Kidney (tissue), 14 donors: ENCODE results near the gene UBAC1. TPM values are rescaled to one million over a fixed set of nuclear protein-coding genes. Genes with fewer than 3 reads are reported as not detected.

ENCODE experiments used
- DNase-seq, 5 donors: peaks; one replicate each; pipeline ENCODE4 v3.0.0-alpha.2; 2013 to 2020
- FAIRE-seq: peaks from 2 replicates; lab custom pipeline; 2012; peaks lifted over from hg19 to GRCh38; lab: Jason Lieb, UNC
- H3K27ac ChIP-seq, 2 donors: one replicate each; pipeline ENCODE4 v1.7.0; 2013; ENCODE audit warnings: low read depth in 2 of 2, low read length in 2 of 2, inconsistent platforms in 1 of 2
- H3K27me3 ChIP-seq: one replicate; pipeline ENCODE4 v1.7.1; 2013; ENCODE audit warnings: low read length, inconsistent platforms; ENCODE audit not compliant: control insufficient read depth, insufficient read depth
- H3K36me3 ChIP-seq, 3 donors: one replicate each; pipeline versions ENCODE4 v1.7.0 to v1.7.1; 2013; ENCODE audit warnings: low read length in 3 of 3, control low read depth in 1 of 3, inconsistent platforms in 1 of 3; ENCODE audit not compliant: insufficient read depth in 3 of 3, control insufficient read depth in 2 of 3
- H3K4me1 ChIP-seq, 3 donors: one replicate each; pipeline versions ENCODE4 v1.7.0 to v1.7.1; 2013; ENCODE audit warnings: low read length in 3 of 3, inconsistent platforms in 1 of 3, low read depth in 1 of 3; ENCODE audit not compliant: control insufficient read depth in 2 of 3, insufficient read depth in 2 of 3
- H3K4me3 ChIP-seq, 3 donors: one replicate each; pipeline versions ENCODE4 v1.7.0 to v1.8.1; 2013; ENCODE audit warnings: low read length in 3 of 3, control low read depth in 1 of 3, inconsistent platforms in 1 of 3
- H3K9ac ChIP-seq, 3 donors: one replicate each; pipeline versions ENCODE4 v1.7.0 to v1.7.1; 2013; ENCODE audit warnings: low read length in 3 of 3, control low read depth in 1 of 3, inconsistent platforms in 1 of 3
- H3K9me3 ChIP-seq, 3 donors: one replicate each; pipeline versions ENCODE4 v1.7.0 to v1.7.1; 2013; ENCODE audit warnings: low read length in 3 of 3, control low read depth in 1 of 3, inconsistent platforms in 1 of 3; ENCODE audit not compliant: control insufficient read depth in 2 of 3, insufficient read depth in 1 of 3
- intact Hi-C: fragments of 100-400 bp; cut with DNase I; formaldehyde crosslinking; loops from one replicate; pipeline ENCODE4 v1.11.1; 2022
- polyA plus RNA-seq: library from polyadenylated mRNA; stranded (reverse); fragments of 350-450 nt; fragmentation: Illumina TruSeq; extraction: RNeasy Lipid Tissue Mini Kit (QIAGEN cat#74804); gene quantifications from one replicate; pipeline ENCODE4 v1.2.3, GENCODE V29; 2014; ENCODE audit warnings: low read depth, low replicate concordance; ENCODE audit not compliant: insufficient read depth
- total RNA-seq: library from RNA; stranded (reverse); fragmentation: NEBNext Ultra II Directional; extraction: Animal tissue kit (Norgen Biotek cat#: 25700); gene quantifications from one replicate; pipeline ENCODE4 v1.2.1, GENCODE V29; 2021
- TF ChIP-seq, protein P1 (sequence below): IDR thresholded peaks from 3 replicates; pipeline ENCODE4 v1.5.1; 2012; ENCODE audit warnings: mild to moderate bottlenecking, moderate library complexity, borderline replicate concordance; ENCODE audit not compliant: insufficient read depth; ENCODE audit errors: extremely low read depth
- donor health status: control.
- donor health status: control.
- donor health status: control.
- donor health status: control.
- donor health status: control.
- donor health status: DM: yes; HTN: yes; CAD: no.
- donor health status: Normal renal cell carcinoma (clear cell type).

The UBAC1 gene
- total and polyA plus RNA-seq, 2 donors from 2014 or later = 40.2 to 52.6 TPM

DNA sequence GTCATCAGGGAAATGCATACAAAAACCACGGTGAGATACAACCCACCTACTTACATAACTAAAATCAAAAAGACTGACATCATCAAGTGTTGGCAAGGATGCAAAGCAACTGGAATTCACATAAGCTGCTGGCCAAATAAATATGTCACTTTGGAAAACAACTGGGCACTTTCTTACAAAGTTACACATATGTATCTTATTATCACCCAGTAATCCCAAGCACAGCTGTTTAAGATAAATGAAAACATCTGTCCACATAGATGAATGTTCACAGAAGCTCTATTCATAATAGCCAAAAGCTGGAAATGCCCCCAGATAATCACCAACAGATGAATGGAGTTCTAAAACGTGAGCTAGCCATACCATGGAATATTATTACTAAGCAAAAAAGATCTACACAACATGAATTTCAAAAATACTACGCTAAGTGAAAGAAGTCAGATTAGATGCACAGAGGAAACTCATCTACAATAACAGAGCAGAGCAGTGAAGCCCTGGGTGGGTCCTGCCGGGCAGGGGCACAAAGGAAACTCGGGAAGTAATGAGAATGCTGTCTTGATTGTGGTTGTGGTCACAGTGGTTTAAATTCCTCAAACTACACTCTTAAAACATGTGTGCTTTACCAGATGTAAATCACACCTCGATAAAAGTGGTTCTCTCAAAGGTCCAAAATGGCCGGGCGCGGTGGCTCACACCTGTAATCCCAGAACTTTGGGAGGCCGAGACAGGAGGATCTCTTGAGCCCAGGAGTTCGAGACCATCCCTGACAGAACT, 62.4 kb downstream of the UBAC1 start:
- no peaks in the 10 kb centered on the region for H3K27me3 ChIP-seq
- H3K27ac ChIP-seq = no peak overlapping the region
- peaks cover 0 to 3% (median 0%) of the 10 kb centered on the region in 3 donors for H3K9me3 ChIP-seq
- no peak overlapping the region for H3K9ac ChIP-seq
- DNase-seq = no peak
- peaks cover 0 to 3% (median 0%) of the 10 kb centered on the region in 3 donors for H3K36me3 ChIP-seq
- intact Hi-C loops = no loop called here
- H3K4me3 ChIP-seq = no peak overlapping the region
- TF ChIP-seq, protein P1, sequence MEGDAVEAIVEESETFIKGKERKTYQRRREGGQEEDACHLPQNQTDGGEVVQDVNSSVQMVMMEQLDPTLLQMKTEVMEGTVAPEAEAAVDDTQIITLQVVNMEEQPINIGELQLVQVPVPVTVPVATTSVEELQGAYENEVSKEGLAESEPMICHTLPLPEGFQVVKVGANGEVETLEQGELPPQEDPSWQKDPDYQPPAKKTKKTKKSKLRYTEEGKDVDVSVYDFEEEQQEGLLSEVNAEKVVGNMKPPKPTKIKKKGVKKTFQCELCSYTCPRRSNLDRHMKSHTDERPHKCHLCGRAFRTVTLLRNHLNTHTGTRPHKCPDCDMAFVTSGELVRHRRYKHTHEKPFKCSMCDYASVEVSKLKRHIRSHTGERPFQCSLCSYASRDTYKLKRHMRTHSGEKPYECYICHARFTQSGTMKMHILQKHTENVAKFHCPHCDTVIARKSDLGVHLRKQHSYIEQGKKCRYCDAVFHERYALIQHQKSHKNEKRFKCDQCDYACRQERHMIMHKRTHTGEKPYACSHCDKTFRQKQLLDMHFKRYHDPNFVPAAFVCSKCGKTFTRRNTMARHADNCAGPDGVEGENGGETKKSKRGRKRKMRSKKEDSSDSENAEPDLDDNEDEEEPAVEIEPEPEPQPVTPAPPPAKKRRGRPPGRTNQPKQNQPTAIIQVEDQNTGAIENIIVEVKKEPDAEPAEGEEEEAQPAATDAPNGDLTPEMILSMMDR = no peak
- no peaks in the 10 kb centered on the region for H3K4me1 ChIP-seq
- no peak for FAIRE-seq

DNA sequence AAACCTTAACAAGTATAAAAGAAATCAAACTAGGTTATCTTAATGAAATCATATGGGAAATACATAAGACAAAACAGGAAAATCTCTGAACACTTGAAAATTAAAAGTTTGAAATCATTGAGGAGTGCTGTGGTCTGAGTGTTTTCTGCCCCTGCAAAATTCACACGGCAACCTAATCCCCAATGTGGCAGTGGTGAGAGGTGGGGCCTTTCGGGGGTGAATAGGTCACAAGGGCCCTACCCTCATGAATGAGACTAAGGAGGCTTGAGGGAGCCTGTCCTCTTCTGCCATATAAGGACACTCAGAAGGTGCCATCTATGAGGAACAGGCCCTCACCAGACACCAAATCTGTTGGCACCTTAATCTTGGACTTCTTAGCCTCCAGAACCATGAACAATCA, 64.5 kb downstream of the UBAC1 start:
- Histone ChIP-seq H3K36me3 (peaks cover 0 to 3% (median 0%) of the 10 kb centered on the region in 3 donors), H3K27me3 (no peaks in the 10 kb centered on the region), H3K9me3 (peaks cover 0 to 3% (median 0%) of the 10 kb centered on the region in 3 donors), H3K9ac (no peak overlapping the region), H3K4me1 (no peaks in the 10 kb centered on the region), H3K27ac (no peak overlapping the region), H3K4me3 (no peak overlapping the region)
- FAIRE-seq = no peak
- TF ChIP-seq, protein P1 = no peak
- intact Hi-C loops = no loop called here
- no peak for DNase-seq

- FAIRE-seq = no peak
- Histone ChIP-seq H3K9ac (no peak overlapping the region), H3K27me3 (no peaks in the 10 kb centered on the region), H3K36me3 (peaks cover 0 to 3% (median 0%) of the 10 kb centered on the region in 3 donors), H3K27ac (no peak overlapping the region), H3K4me1 (no peaks in the 10 kb centered on the region), H3K4me3 (no peak overlapping the region), H3K9me3 (peaks cover 0 to 3% (median 0%) of the 10 kb centered on the region in 3 donors)
- TF ChIP-seq, protein P1 = no peak
- intact Hi-C loops = no loop called here
- DNase-seq = no peak
These were observed 65.0 kb downstream of the UBAC1 start for GRCh38 chr9:135896205-135896604.
